Endothelial cell of umbilical vein (primary cell): ENCODE data around the gene UBE2S. TPM values are rescaled to one million over a fixed set of nuclear protein-coding genes. Genes with fewer than 3 reads are reported as not detected.

ENCODE experiments used
- BruUV-seq: library from RNA; stranded (reverse); fragments of 400-500 nt; replicated peaks from 2 replicates; lab custom pipeline; 2021; lab: Mats Ljungman, UMichigan
- CTCF ChIA-PET: fragments of 300-600, 350-600 bp; sonication (Branson Sonifier 250); formaldehyde crosslinking; loops from one replicate; lab custom pipeline; 2021; ENCODE audit warnings: antibody characterized with exemption, inconsistent platforms; lab: Charles Lee
- POLR2A ChIA-PET: fragments of 300-600, 350-600 bp; sonication (Branson Sonifier 250); formaldehyde crosslinking; loops from one replicate; lab custom pipeline; 2021; ENCODE audit warnings: antibody characterized with exemption, inconsistent platforms; lab: Charles Lee
- DNase-seq: peaks from one replicate; pipeline ENCODE4 v3.0.0-alpha.2; 2011; ENCODE audit warnings: low read depth, low spot score
- FAIRE-seq: peaks from 2 replicates; lab custom pipeline; 2011; peaks lifted over from hg19 to GRCh38; lab: Jason Lieb, UNC
- H2AFZ ChIP-seq: 2 replicates; pipeline ENCODE4 v1.6.0; 2012; ENCODE audit warnings: low read depth, low read length, control low read depth, inconsistent platforms
- H3K27ac ChIP-seq: 2 replicates; pipeline ENCODE4 v1.5.1; 2011; ENCODE audit warnings: low read depth, mild to moderate bottlenecking, control low read depth, low read length, moderate library complexity; ENCODE audit not compliant: insufficient read depth
- H3K27me3 ChIP-seq, 2 experiments: 2 replicates each; pipeline versions ENCODE4 v1.6.0 to v1.6.1; 2011; ENCODE audit warnings: low read length in 2 of 2, mixed read lengths in 1 of 2; ENCODE audit not compliant: control insufficient read depth in 2 of 2, insufficient read depth in 2 of 2
- H3K36me3 ChIP-seq, 2 experiments: 2 replicates in 1 of 2; 3 replicates in 1 of 2; pipeline ENCODE4 v1.5.1; 2011; ENCODE audit warnings: low read length in 2 of 2, mild to moderate bottlenecking in 1 of 2, moderate library complexity in 1 of 2; ENCODE audit not compliant: control insufficient read depth in 2 of 2, insufficient read depth in 2 of 2; ENCODE audit errors: extremely low read depth in 1 of 2
- H3K4me1 ChIP-seq: 3 replicates; pipeline ENCODE4 v1.5.1; 2011; ENCODE audit warnings: mild to moderate bottlenecking, low read length; ENCODE audit not compliant: control insufficient read depth, insufficient read depth; ENCODE audit errors: extremely low read depth
- H3K4me2 ChIP-seq: 2 replicates; pipeline ENCODE4 v1.6.1; 2011; ENCODE audit warnings: low read length, control low read depth, mixed read lengths; ENCODE audit not compliant: insufficient read depth
- H3K4me3 ChIP-seq, 3 experiments: fragments of 200-600 bp in 1 of 3; sonication (generic), shearing (Covaris generic) in 1 of 3; replicated peaks in 1 of 3; 2 replicates each; pipeline ENCODE4 v1.5.1; 2011 to 2016; ENCODE audit warnings: control low read depth in 3 of 3, low read length in 3 of 3, mild to moderate bottlenecking in 2 of 3, inconsistent platforms in 1 of 3, low read depth in 1 of 3, moderate library complexity in 1 of 3; ENCODE audit not compliant: insufficient read depth in 1 of 3
- H3K79me2 ChIP-seq: 2 replicates; pipeline ENCODE4 v1.6.0; 2012; ENCODE audit warnings: low read length, inconsistent platforms; ENCODE audit not compliant: control insufficient read depth, insufficient read depth
- H3K9ac ChIP-seq: replicated peaks from 2 replicates; pipeline ENCODE3; 2011; ENCODE audit warnings: low read length, control low read depth; ENCODE audit not compliant: insufficient read depth; ENCODE audit errors: extremely low read depth
- H3K9me1 ChIP-seq: replicated peaks from 3 replicates; pipeline ENCODE4 v1.6.0; 2011; ENCODE audit warnings: mild to moderate bottlenecking, low read length; ENCODE audit not compliant: control insufficient read depth, insufficient read depth; ENCODE audit errors: extremely low read depth
- H3K9me3 ChIP-seq: replicated peaks from 2 replicates; pipeline ENCODE4 v1.5.1; 2012; ENCODE audit warnings: low read length, inconsistent platforms; ENCODE audit not compliant: control insufficient read depth, insufficient read depth
- H4K20me1 ChIP-seq: replicated peaks from 2 replicates; pipeline ENCODE3; 2011; ENCODE audit warnings: mild to moderate bottlenecking, low read length; ENCODE audit not compliant: control insufficient read depth, insufficient read depth; ENCODE audit errors: extremely low read depth
- CTCF ChIP-seq, 2 donors: IDR thresholded peaks; 1 replicate in 1 of 2; 2 replicates in 1 of 2; pipeline ENCODE4 v1.5.1; 2011; ENCODE audit warnings: low read length in 2 of 2, mild to moderate bottlenecking in 2 of 2, moderate library complexity in 2 of 2, control low read depth in 1 of 2, inconsistent platforms in 1 of 2, low read depth in 1 of 2; ENCODE audit not compliant: insufficient read depth in 1 of 2; ENCODE audit errors: extremely low read depth in 1 of 2
- EZH2 ChIP-seq: IDR thresholded peaks from 2 replicates; pipeline ENCODE4 v1.6.1; 2012; ENCODE audit warnings: borderline replicate concordance, low read depth, mild to moderate bottlenecking, moderate library complexity, low read length, inconsistent platforms; ENCODE audit not compliant: severe bottlenecking
- FOS ChIP-seq: IDR thresholded peaks from 2 replicates; pipeline ENCODE4 v1.6.1; 2011; ENCODE audit warnings: mild to moderate bottlenecking, low read length, moderate library complexity, borderline replicate concordance; ENCODE audit not compliant: insufficient read depth
- GATA2 ChIP-seq: IDR thresholded peaks from 2 replicates; pipeline ENCODE4 v1.7.0; 2011; ENCODE audit warnings: low read depth, mild to moderate bottlenecking, moderate library complexity, mixed read lengths, low read length; ENCODE audit not compliant: insufficient read length, insufficient read depth
- JUN ChIP-seq: IDR thresholded peaks from 2 replicates; pipeline ENCODE4 v1.6.1; 2011; ENCODE audit warnings: borderline replicate concordance, low read depth; ENCODE audit not compliant: insufficient read length, insufficient read depth
- MYC ChIP-seq: IDR thresholded peaks from one replicate; pipeline ENCODE4 v1.6.1; 2011; ENCODE audit warnings: mild to moderate bottlenecking, low read depth, low read length
- POLR2A ChIP-seq: IDR thresholded peaks from 2 replicates; pipeline ENCODE4 v1.6.1; 2012; ENCODE audit warnings: low read depth, mild to moderate bottlenecking, control low read depth, low read length
- POLR2AphosphoS5 ChIP-seq: IDR thresholded peaks from 2 replicates; pipeline ENCODE4 v1.6.1; 2012; ENCODE audit warnings: low read depth, mild to moderate bottlenecking, control low read depth, low read length, moderate library complexity; ENCODE audit not compliant: insufficient read depth
- dilution Hi-C: fragments of 300-500 bp; cut with MboI; formaldehyde crosslinking; loops from one replicate; pipeline ENCODE4 v1.15.0; 2019; ENCODE audit warnings: low sequenced_read_pairs; ENCODE audit not compliant: extremely low pct_ligation_motif_present
- intact Hi-C: fragments of 100-400 bp; cut with micrococcal nuclease; formaldehyde crosslinking; loops from one replicate; pipeline ENCODE4 v1.10.0; 2022
- polyA plus RNA-seq, 4 experiments: library from polyadenylated mRNA; depleted of rRNA in 3 of 4; stranded (reverse) in 3 of 4; unstranded in 1 of 4; fragments of >200 nt; gene quantifications; 2 replicates each; pipeline versions ENCODE4 v1.2.1 to v1.2.3, GENCODE V29; 2011 to 2012; ENCODE audit warnings: missing spikeins in 1 of 4
- total RNA-seq: library from RNA; stranded (reverse); gene quantifications from 2 replicates; pipeline ENCODE4 v1.2.3, GENCODE V29; 2021
- TF ChIP-seq, protein P1 (sequence below): IDR thresholded peaks from 2 replicates; pipeline ENCODE4 v1.6.1; 2011; ENCODE audit not compliant: insufficient read depth, insufficient read length

UBE2S gene
- total and polyA plus RNA-seq, 2 donors (not counting 3 experiments of a cell fraction or from before 2014, with no cell fraction given): 183 to 257 TPM

DNA sequence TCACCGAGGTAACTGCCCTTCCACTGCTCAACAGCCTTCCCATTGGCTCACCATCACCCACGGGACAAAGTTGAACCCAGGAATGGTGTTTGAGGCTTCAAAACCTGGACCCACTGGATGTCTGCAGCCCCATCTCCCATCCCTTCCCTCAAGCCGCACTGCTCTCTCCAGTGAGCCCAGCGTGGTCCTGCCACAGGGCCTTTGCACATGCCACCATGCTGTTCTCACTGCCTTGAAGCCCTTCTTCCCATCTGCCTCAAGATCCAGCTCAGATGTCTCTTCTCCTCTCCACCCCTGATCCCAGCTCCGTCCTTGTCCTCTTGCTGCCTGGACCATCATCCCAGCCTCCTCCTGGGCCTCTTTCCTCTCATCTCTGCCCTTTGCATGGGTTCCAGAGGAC, 31.5 kb upstream of the UBE2S start:
- ChIA-PET CTCF (interaction anchor here (1.1 kb wide), 1 partner anchor 28 kb away, joined by 3 read pairs; no protein-coding TSS in a partner anchor), POLR2A (no interaction called here)
- Histone ChIP-seq H3K4me1 (no peaks in the 10 kb centered on the region), H3K9me3 (no peaks in the 10 kb centered on the region), H3K27ac (no peak overlapping the region), H3K4me2 (no peak overlapping the region), H2AFZ (no peak overlapping the region), H4K20me1 (no peaks in the 10 kb centered on the region), H3K36me3 (no peaks in the 10 kb centered on the region), H3K4me3 (no peak overlapping the region), H3K27me3 (peaks cover 27 to 31% of the 10 kb centered on the region in 2 experiments), H3K9ac (no peak overlapping the region), H3K79me2 (no peaks in the 10 kb centered on the region), H3K9me1 (no peaks in the 10 kb centered on the region)
- BruUV-seq: no TSS peak
- TF ChIP-seq FOS: no peak
- TF ChIP-seq, protein P1, sequence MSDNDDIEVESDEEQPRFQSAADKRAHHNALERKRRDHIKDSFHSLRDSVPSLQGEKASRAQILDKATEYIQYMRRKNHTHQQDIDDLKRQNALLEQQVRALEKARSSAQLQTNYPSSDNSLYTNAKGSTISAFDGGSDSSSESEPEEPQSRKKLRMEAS: no peak
- no peak for TF ChIP-seq CTCF (IDR thresholded peaks at IDR 0.05; ENCODE audit: extremely low read depth in 1 of 2, insufficient read depth in 1 of 2, low read depth in 1 of 2, low read length in 2 of 2)
- TF ChIP-seq MYC: no peak
- TF ChIP-seq JUN: no peak
- TF ChIP-seq POLR2A: no peak
- no peak for TF ChIP-seq POLR2AphosphoS5
- TF ChIP-seq EZH2: no peak
- no peak for TF ChIP-seq GATA2
- DNase-seq: no peak
- FAIRE-seq: no peak
- intact Hi-C loops (no loop called here), dilution Hi-C loops (no loop called here)
